IMR-90 (cell line): ENCODE data around the gene SNTG2. TPM values are rescaled to one million over a fixed set of nuclear protein-coding genes. Genes with fewer than 3 reads are reported as not detected.

Experiments
- ATAC-seq: fragments of 200-7000 bp; cut with Tn5 transposase; 2 replicates; pipeline ENCODE4 v1.9.1; 2020; ENCODE audit warnings: low read depth, mild to moderate bottlenecking, moderate library complexity
- BruUV-seq: library from RNA; stranded (reverse); fragments of 400-500 nt; replicated peaks from 2 replicates; lab custom pipeline; 2021; lab: Mats Ljungman, UMichigan
- CTCF ChIA-PET: fragments of 300-600 bp; formaldehyde crosslinking; extraction: SDS; loops from one replicate; lab custom pipeline; 2021; ENCODE audit warnings: antibody characterized with exemption; lab: Yijun Ruan, JAX
- POLR2A ChIA-PET: fragments of 300-600 bp; sonication (Branson Sonifier 250); formaldehyde crosslinking; loops from one replicate; lab custom pipeline; 2022; ENCODE audit warnings: antibody characterized with exemption; ENCODE audit not compliant: unreplicated experiment; lab: Charles Lee
- DNase-seq: peaks from one replicate; pipeline ENCODE4 v3.0.0; 2013
- H2AFZ ChIP-seq: replicated peaks from 2 replicates; pipeline ENCODE3; 2013; ENCODE audit warnings: low read length, mild to moderate bottlenecking; ENCODE audit not compliant: poor library complexity
- H2AK5ac ChIP-seq: 2 replicates; pipeline ENCODE4 v1.6.1; 2013; ENCODE audit warnings: low read depth, low read length, inconsistent platforms
- H2AK9ac ChIP-seq: replicated peaks from 2 replicates; pipeline ENCODE3; 2013; ENCODE audit warnings: mild to moderate bottlenecking, low read depth, low read length, moderate library complexity; ENCODE audit not compliant: poor library complexity
- H2BK120ac ChIP-seq: 2 replicates; pipeline ENCODE4 v1.6.1; 2013; ENCODE audit warnings: low read depth, low read length, inconsistent platforms
- H2BK15ac ChIP-seq: 3 replicates; pipeline ENCODE4 v1.6.1; 2013; ENCODE audit warnings: low read depth, low read length, inconsistent platforms
- H2BK20ac ChIP-seq: 2 replicates; pipeline ENCODE4 v1.6.1; 2013; ENCODE audit warnings: low read depth, mild to moderate bottlenecking, inconsistent platforms, low read length, moderate library complexity
- H2BK5ac ChIP-seq: 2 replicates; pipeline ENCODE4 v1.6.1; 2013; ENCODE audit warnings: mild to moderate bottlenecking, low read depth, low read length, inconsistent platforms; ENCODE audit not compliant: poor library complexity, severe bottlenecking
- H3K14ac ChIP-seq: replicated peaks from 2 replicates; pipeline ENCODE4 v1.6.1; 2013; ENCODE audit warnings: low read depth, low read length, inconsistent platforms
- H3K18ac ChIP-seq: 2 replicates; pipeline ENCODE4 v1.6.1; 2013; ENCODE audit warnings: low read depth, low read length, control low read depth
- H3K23ac ChIP-seq: 2 replicates; pipeline ENCODE4 v1.6.1; 2013; ENCODE audit warnings: low read depth, low read length, inconsistent platforms
- H3K27ac ChIP-seq: 2 replicates; pipeline ENCODE4 v1.5.1; 2013; ENCODE audit warnings: mild to moderate bottlenecking, control low read depth, low read length; ENCODE audit not compliant: insufficient read depth
- H3K27me3 ChIP-seq: 2 replicates; pipeline ENCODE4 v1.6.1; 2013; ENCODE audit warnings: low read length; ENCODE audit not compliant: control insufficient read depth, insufficient read depth
- H3K36me3 ChIP-seq: 2 replicates; pipeline ENCODE4 v1.6.1; 2013; ENCODE audit warnings: low read length, mixed read lengths; ENCODE audit not compliant: control insufficient read depth, insufficient read depth
- H3K4ac ChIP-seq: 2 replicates; pipeline ENCODE4 v1.6.1; 2013; ENCODE audit warnings: low read depth, low read length, inconsistent platforms
- H3K4me1 ChIP-seq: 2 replicates; pipeline ENCODE4 v1.6.1; 2013; ENCODE audit warnings: low read length, mixed read lengths; ENCODE audit not compliant: control insufficient read depth, insufficient read depth
- H3K4me2 ChIP-seq: 2 replicates; pipeline ENCODE4 v1.6.1; 2013; ENCODE audit warnings: low read depth, mild to moderate bottlenecking, control low read depth, low read length, moderate library complexity
- H3K4me3 ChIP-seq: 2 replicates; pipeline ENCODE4 v1.5.1; 2013; ENCODE audit warnings: low read depth, mild to moderate bottlenecking, control low read depth, low read length, moderate library complexity; ENCODE audit not compliant: insufficient read depth
- H3K56ac ChIP-seq: 2 replicates; pipeline ENCODE4 v1.6.1; 2013; ENCODE audit warnings: low read length, inconsistent platforms; ENCODE audit not compliant: insufficient read depth; ENCODE audit errors: extremely low read depth
- H3K79me1 ChIP-seq, 2 experiments: 2 replicates each; pipeline ENCODE4 v1.6.1; 2013; ENCODE audit warnings: low read length in 2 of 2, inconsistent platforms in 1 of 2, low read depth in 1 of 2
- H3K9ac ChIP-seq: 2 replicates; pipeline ENCODE4 v1.6.1; 2013; ENCODE audit warnings: low read depth, low read length, control low read depth
- H3K9me1 ChIP-seq: 2 replicates; pipeline ENCODE4 v1.6.1; 2013; ENCODE audit warnings: low read length, inconsistent platforms; ENCODE audit not compliant: insufficient read depth
- H3K9me3 ChIP-seq: 2 replicates; pipeline ENCODE4 v1.6.1; 2013; ENCODE audit warnings: low read length; ENCODE audit not compliant: control insufficient read depth, insufficient read depth
- H4K20me1 ChIP-seq: 2 replicates; pipeline ENCODE4 v1.6.1; 2013; ENCODE audit warnings: low read length, inconsistent platforms; ENCODE audit not compliant: insufficient read depth
- H4K5ac ChIP-seq: 2 replicates; pipeline ENCODE4 v1.6.1; 2013; ENCODE audit warnings: mild to moderate bottlenecking, low read depth, low read length, control low read depth
- H4K8ac ChIP-seq, 2 experiments: 2 replicates each; pipeline ENCODE4 v1.6.1; 2013; ENCODE audit warnings: low read depth in 2 of 2, low read length in 2 of 2, control low read depth in 1 of 2, inconsistent platforms in 1 of 2
- H4K91ac ChIP-seq: 2 replicates; pipeline ENCODE4 v1.6.1; 2013; ENCODE audit warnings: low read depth, low read length, inconsistent platforms; ENCODE audit not compliant: insufficient read depth
- BHLHE40 ChIP-seq: fragments of 150-350 bp; IDR thresholded peaks from 2 replicates; pipeline ENCODE4 v1.6.1; 2016; ENCODE audit warnings: mild to moderate bottlenecking, low read depth, low read length
- CEBPB ChIP-seq: IDR thresholded peaks from 2 replicates; pipeline ENCODE4 v1.6.1; 2012; ENCODE audit warnings: low read depth, low read length, improper control_type of control experiment
- CHD1 ChIP-seq: IDR thresholded peaks from 2 replicates; pipeline ENCODE4 v1.6.1; 2012; ENCODE audit warnings: low read depth, low read length, improper control_type of control experiment
- FOS ChIP-seq: fragments of 150-350 bp; IDR thresholded peaks from 2 replicates; pipeline ENCODE4 v1.6.1; 2016; ENCODE audit warnings: low read depth, low read length
- MAFK ChIP-seq: IDR thresholded peaks from 2 replicates; pipeline ENCODE4 v1.6.1; 2012; ENCODE audit warnings: low read depth, low read length, improper control_type of control experiment
- MAZ ChIP-seq: IDR thresholded peaks from 2 replicates; pipeline ENCODE4 v1.6.1; 2012; ENCODE audit warnings: low read depth, mild to moderate bottlenecking, low read length, improper control_type of control experiment, moderate library complexity, borderline replicate concordance
- MXI1 ChIP-seq: IDR thresholded peaks from 2 replicates; pipeline ENCODE4 v1.6.1; 2012; ENCODE audit warnings: low read depth, mild to moderate bottlenecking, low read length, moderate library complexity, borderline replicate concordance
- NFE2L2 ChIP-seq: fragments of 150-350 bp; IDR thresholded peaks from 2 replicates; pipeline ENCODE4 v1.6.1; 2016; ENCODE audit warnings: low read depth, mild to moderate bottlenecking, low read length
- POLR2A ChIP-seq: IDR thresholded peaks from 2 replicates; pipeline ENCODE4 v1.6.1; 2012; ENCODE audit warnings: mild to moderate bottlenecking, low read depth, low read length
- RAD21 ChIP-seq: IDR thresholded peaks from 2 replicates; pipeline ENCODE4 v1.6.1; 2012; ENCODE audit warnings: low read length, improper control_type of control experiment
- RCOR1 ChIP-seq: IDR thresholded peaks from 2 replicates; pipeline ENCODE4 v1.6.1; 2012; ENCODE audit warnings: mild to moderate bottlenecking, low read length, improper control_type of control experiment; ENCODE audit not compliant: insufficient replicate concordance
- RFX5 ChIP-seq: IDR thresholded peaks from 2 replicates; pipeline ENCODE4 v1.8.0; 2012; ENCODE audit warnings: low read depth, mild to moderate bottlenecking, low read length, moderate library complexity
- SMC3 ChIP-seq: fragments of 150-350 bp; IDR thresholded peaks from 2 replicates; pipeline ENCODE4 v1.6.1; 2016; ENCODE audit warnings: low read depth, mild to moderate bottlenecking, antibody characterized with exemption, low read length, moderate library complexity
- WGBS, 2 experiments: methylation state at CpG; one replicate each; pipeline versions ENCODE4 v1.1.5 to v1.1.7; 2013; ENCODE audit warnings: missing lambda C conversion rate in 2 of 2; ENCODE audit not compliant: insufficient read length in 1 of 2; ENCODE audit errors: extremely low coverage in 2 of 2; 5-methylcytosine and 5-hydroxymethylcytosine counted together
- dilution Hi-C: fragments of 300-500 bp; cut with HindIII; formaldehyde crosslinking; loops from one replicate; pipeline ENCODE4 v1.14.3; 2018; ENCODE audit warnings: low sequenced_read_pairs; ENCODE audit not compliant: unreplicated experiment
- in situ Hi-C: fragments of 300-500 bp; cut with MboI; formaldehyde crosslinking; loops from 3 replicates; pipeline ENCODE4 v1.14.3; 2019; ENCODE audit warnings: low sequenced_read_pairs, inconsistent platforms, mixed read lengths
- intact Hi-C: fragments of 100-400 bp; cut with micrococcal nuclease; formaldehyde crosslinking; loops from 2 replicates; pipeline ENCODE4 v1.10.0; 2022
- polyA plus RNA-seq, 3 experiments: library from polyadenylated mRNA; depleted of rRNA; stranded (reverse); fragments of >200 nt; gene quantifications; 2 replicates each; pipeline ENCODE4 v1.2.3, GENCODE V29; 2012; ENCODE audit warnings: low replicate concordance in 1 of 3
- total RNA-seq: library from RNA; depleted of rRNA; stranded (reverse); fragments of >200 nt; gene quantifications from 2 replicates; pipeline ENCODE4 v1.2.3, GENCODE V29; 2012
- TF ChIP-seq, protein P1 (sequence below): conservative IDR thresholded peaks from 2 replicates; pipeline ENCODE4 v1.5.1; 2012; ENCODE audit warnings: mild to moderate bottlenecking, low read depth, low read length, improper control_type of control experiment
- TF ChIP-seq, protein P2 (sequence below): fragments of 150-350 bp; IDR thresholded peaks from 2 replicates; pipeline ENCODE4 v1.6.1; 2016; ENCODE audit warnings: low read depth, mild to moderate bottlenecking, low read length, moderate library complexity, borderline replicate concordance
- TF ChIP-seq, protein P3 (sequence below): fragments of 150-350 bp; IDR thresholded peaks from 2 replicates; pipeline ENCODE4 v1.6.1; 2017; ENCODE audit warnings: mild to moderate bottlenecking, antibody characterized with exemption, low read length, low read depth

Gene SNTG2
- total and polyA plus RNA-seq, 2 of the 4 experiments (the other 2 are of a cell fraction), result under 0.01 to 0.17 TPM

DNA sequence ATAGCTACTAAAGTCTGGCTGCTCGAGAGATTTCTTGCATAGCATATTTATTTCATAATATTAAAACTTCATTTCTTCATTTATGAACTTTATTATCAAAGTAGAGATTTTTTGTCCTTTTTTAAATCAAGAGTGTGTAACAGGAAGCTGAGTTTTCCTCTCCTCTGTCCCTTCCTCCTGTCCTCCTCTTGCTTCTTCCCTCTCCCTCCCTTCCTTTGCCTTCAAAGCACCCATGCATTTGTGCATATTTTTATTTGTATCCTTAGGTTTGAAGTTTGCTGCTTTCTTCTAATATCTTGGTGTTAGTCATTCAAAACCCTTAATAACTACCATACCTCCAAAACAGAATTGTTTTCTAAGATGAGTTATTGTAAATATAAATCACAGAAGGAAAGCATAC lies 174.6 kb downstream of the SNTG2 start:
- no CpG with 5 or more reads among the region's 1 CpG for WGBS, 2 experiments

More for the DNA sequence above, 174.6 kb downstream of the SNTG2 start:
- Histone ChIP-seq H4K20me1 (no peaks in the 10 kb centered on the region), H4K5ac (no peak overlapping the region), H2BK20ac (no peak overlapping the region), H2BK15ac (no peak overlapping the region), H3K14ac (no peak overlapping the region), H3K18ac (no peak overlapping the region), H3K4ac (no peak overlapping the region), H3K27ac (no peak overlapping the region), H3K4me2 (no peak overlapping the region), H3K36me3 (no peaks in the 10 kb centered on the region), H3K4me3 (no peak overlapping the region), H2BK120ac (no peak overlapping the region), H4K91ac (no peak overlapping the region), H2AFZ (no peak overlapping the region), H4K8ac (no peak overlapping the region), H3K9me3 (no peaks in the 10 kb centered on the region), H3K79me1 (no peaks in the 10 kb centered on the region), H3K4me1 (no peaks in the 10 kb centered on the region), H3K9ac (no peak overlapping the region), H2BK5ac (no peak overlapping the region), H3K56ac (no peak overlapping the region), H3K23ac (no peak overlapping the region), H2AK5ac (no peak overlapping the region), H3K27me3 (no peaks in the 10 kb centered on the region), H3K9me1 (no peaks in the 10 kb centered on the region), H2AK9ac (no peak overlapping the region)
- POLR2A ChIA-PET, result interaction anchor here (0.6 kb wide), 1 partner anchor 430 kb away, joined by 3 read pairs; no protein-coding TSS in a partner anchor
- TF ChIP-seq, protein P1, sequence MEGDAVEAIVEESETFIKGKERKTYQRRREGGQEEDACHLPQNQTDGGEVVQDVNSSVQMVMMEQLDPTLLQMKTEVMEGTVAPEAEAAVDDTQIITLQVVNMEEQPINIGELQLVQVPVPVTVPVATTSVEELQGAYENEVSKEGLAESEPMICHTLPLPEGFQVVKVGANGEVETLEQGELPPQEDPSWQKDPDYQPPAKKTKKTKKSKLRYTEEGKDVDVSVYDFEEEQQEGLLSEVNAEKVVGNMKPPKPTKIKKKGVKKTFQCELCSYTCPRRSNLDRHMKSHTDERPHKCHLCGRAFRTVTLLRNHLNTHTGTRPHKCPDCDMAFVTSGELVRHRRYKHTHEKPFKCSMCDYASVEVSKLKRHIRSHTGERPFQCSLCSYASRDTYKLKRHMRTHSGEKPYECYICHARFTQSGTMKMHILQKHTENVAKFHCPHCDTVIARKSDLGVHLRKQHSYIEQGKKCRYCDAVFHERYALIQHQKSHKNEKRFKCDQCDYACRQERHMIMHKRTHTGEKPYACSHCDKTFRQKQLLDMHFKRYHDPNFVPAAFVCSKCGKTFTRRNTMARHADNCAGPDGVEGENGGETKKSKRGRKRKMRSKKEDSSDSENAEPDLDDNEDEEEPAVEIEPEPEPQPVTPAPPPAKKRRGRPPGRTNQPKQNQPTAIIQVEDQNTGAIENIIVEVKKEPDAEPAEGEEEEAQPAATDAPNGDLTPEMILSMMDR, result no peak
- TF ChIP-seq, protein P2, sequence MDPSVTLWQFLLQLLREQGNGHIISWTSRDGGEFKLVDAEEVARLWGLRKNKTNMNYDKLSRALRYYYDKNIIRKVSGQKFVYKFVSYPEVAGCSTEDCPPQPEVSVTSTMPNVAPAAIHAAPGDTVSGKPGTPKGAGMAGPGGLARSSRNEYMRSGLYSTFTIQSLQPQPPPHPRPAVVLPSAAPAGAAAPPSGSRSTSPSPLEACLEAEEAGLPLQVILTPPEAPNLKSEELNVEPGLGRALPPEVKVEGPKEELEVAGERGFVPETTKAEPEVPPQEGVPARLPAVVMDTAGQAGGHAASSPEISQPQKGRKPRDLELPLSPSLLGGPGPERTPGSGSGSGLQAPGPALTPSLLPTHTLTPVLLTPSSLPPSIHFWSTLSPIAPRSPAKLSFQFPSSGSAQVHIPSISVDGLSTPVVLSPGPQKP, result no peak
- no peak for TF ChIP-seq MAZ
- TF ChIP-seq CEBPB, result no peak
- no peak for TF ChIP-seq RFX5
- TF ChIP-seq MXI1, result no peak
- no peak for TF ChIP-seq MAFK
- no peak for TF ChIP-seq CHD1
- no peak for TF ChIP-seq FOS
- TF ChIP-seq SMC3, result no peak
- TF ChIP-seq, protein P3, sequence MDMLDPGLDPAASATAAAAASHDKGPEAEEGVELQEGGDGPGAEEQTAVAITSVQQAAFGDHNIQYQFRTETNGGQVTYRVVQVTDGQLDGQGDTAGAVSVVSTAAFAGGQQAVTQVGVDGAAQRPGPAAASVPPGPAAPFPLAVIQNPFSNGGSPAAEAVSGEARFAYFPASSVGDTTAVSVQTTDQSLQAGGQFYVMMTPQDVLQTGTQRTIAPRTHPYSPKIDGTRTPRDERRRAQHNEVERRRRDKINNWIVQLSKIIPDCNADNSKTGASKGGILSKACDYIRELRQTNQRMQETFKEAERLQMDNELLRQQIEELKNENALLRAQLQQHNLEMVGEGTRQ, result no peak
- no peak for TF ChIP-seq POLR2A
- TF ChIP-seq BHLHE40, result no peak
- no peak for TF ChIP-seq RAD21
- TF ChIP-seq RCOR1, result no peak
- no peak for TF ChIP-seq NFE2L2
- no peak for DNase-seq
- in situ Hi-C loops, result no loop called here
- no TSS peak for BruUV-seq
- CTCF ChIA-PET, result interaction anchor here (0.5 kb wide), 1 partner anchor 15 kb away, joined by 6 read pairs; no protein-coding TSS in a partner anchor
- intact Hi-C loops, result no loop called here
- dilution Hi-C loops, result no loop called here
- no peak for ATAC-seq
